ENCODE measurements around the gene ATP7B.

DNA sequence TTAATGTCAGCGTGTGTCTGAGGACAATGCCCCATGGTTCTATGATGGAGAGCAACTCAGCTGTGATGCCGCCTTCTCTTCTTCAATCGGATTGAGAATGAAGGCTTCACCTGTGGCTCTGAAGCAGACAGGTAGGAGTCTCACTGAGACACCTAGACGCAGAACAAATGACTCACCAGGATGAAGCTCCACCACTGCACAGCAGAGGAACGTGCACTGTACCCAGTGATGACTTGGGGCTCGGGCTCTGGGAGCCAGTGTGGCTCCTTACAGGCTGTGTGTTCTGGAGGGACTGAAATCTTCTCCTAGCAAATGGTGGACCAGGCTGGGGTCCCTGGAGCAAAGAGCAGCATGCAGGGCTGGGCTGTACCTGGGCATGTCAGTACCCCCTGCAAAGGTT, 105.5 kb downstream of the ATP7B start:
- TF ChIP-seq EZH2 (IDR thresholded peaks at IDR 0.05; ENCODE audit: low read depth, unreplicated experiment) (no peak), EZH2phosphoT487 (IDR thresholded peaks at IDR 0.05; ENCODE audit: unreplicated experiment) (no peak), ZNF114 (CRISPR knock-in tag; IDR thresholded peaks at IDR 0.05) (no peak), JUNB (IDR thresholded peaks at IDR 0.05; ENCODE audit: unreplicated experiment) (no peak)
- TF ChIP-seq, protein P1, sequence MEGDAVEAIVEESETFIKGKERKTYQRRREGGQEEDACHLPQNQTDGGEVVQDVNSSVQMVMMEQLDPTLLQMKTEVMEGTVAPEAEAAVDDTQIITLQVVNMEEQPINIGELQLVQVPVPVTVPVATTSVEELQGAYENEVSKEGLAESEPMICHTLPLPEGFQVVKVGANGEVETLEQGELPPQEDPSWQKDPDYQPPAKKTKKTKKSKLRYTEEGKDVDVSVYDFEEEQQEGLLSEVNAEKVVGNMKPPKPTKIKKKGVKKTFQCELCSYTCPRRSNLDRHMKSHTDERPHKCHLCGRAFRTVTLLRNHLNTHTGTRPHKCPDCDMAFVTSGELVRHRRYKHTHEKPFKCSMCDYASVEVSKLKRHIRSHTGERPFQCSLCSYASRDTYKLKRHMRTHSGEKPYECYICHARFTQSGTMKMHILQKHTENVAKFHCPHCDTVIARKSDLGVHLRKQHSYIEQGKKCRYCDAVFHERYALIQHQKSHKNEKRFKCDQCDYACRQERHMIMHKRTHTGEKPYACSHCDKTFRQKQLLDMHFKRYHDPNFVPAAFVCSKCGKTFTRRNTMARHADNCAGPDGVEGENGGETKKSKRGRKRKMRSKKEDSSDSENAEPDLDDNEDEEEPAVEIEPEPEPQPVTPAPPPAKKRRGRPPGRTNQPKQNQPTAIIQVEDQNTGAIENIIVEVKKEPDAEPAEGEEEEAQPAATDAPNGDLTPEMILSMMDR (conservative IDR thresholded peaks at IDR 0.05; ENCODE audit: low read depth in 2 of 2) = no peak
- TF ChIP-seq, protein P2, sequence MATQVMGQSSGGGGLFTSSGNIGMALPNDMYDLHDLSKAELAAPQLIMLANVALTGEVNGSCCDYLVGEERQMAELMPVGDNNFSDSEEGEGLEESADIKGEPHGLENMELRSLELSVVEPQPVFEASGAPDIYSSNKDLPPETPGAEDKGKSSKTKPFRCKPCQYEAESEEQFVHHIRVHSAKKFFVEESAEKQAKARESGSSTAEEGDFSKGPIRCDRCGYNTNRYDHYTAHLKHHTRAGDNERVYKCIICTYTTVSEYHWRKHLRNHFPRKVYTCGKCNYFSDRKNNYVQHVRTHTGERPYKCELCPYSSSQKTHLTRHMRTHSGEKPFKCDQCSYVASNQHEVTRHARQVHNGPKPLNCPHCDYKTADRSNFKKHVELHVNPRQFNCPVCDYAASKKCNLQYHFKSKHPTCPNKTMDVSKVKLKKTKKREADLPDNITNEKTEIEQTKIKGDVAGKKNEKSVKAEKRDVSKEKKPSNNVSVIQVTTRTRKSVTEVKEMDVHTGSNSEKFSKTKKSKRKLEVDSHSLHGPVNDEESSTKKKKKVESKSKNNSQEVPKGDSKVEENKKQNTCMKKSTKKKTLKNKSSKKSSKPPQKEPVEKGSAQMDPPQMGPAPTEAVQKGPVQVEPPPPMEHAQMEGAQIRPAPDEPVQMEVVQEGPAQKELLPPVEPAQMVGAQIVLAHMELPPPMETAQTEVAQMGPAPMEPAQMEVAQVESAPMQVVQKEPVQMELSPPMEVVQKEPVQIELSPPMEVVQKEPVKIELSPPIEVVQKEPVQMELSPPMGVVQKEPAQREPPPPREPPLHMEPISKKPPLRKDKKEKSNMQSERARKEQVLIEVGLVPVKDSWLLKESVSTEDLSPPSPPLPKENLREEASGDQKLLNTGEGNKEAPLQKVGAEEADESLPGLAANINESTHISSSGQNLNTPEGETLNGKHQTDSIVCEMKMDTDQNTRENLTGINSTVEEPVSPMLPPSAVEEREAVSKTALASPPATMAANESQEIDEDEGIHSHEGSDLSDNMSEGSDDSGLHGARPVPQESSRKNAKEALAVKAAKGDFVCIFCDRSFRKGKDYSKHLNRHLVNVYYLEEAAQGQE (IDR thresholded peaks at IDR 0.05; ENCODE audit: unreplicated experiment) = no peak
